Measurements from ENCODE around the gene SARDH. TPM values are rescaled to one million over a fixed set of nuclear protein-coding genes. Genes with fewer than 3 reads are reported as not detected.

SARDH gene
- total and polyA plus RNA-seq, 9 of the 15 experiments (the other 6 are each of a cell fraction or from before 2014, with no cell fraction given) = 0.14 TPM; not detected in 8

- no peak for TF ChIP-seq ZNF318 (IDR thresholded peaks at IDR 0.05; ENCODE audit: borderline replicate concordance in 1 of 2, low read depth in 1 of 2)
Measured at GRCh38 chr9:133664173-133665050, 73.7 kb downstream of the SARDH start (continued).
